K562 (cell line): ENCODE data around the gene ENOSF1. TPM values are rescaled to one million over a fixed set of nuclear protein-coding genes. Genes with fewer than 3 reads are reported as not detected.
A peak's percentile ranks its signal among the peaks of the same experiment; 100 is the strongest.

ENCODE experiments used
- AFF1 ChIP-seq, 2 experiments: fragments of 450-650 bp; IDR thresholded peaks; 2 replicates each; pipeline ENCODE4 v1.6.1; 2018; ENCODE audit warnings: mild to moderate bottlenecking in 2 of 2, low read depth in 1 of 2; ENCODE audit not compliant: partially characterized antibody in 2 of 2
- BRF2 ChIP-seq: IDR thresholded peaks from 3 replicates; pipeline ENCODE4 v1.6.1; 2011; ENCODE audit warnings: borderline replicate concordance, mild to moderate bottlenecking; ENCODE audit not compliant: insufficient read length, insufficient read depth
- EP400 ChIP-seq: fragments of 450-650 bp; IDR thresholded peaks from 2 replicates; pipeline ENCODE4 v1.6.1; 2017; ENCODE audit warnings: antibody characterized with exemption, mild to moderate bottlenecking, moderate library complexity
- ETV6 ChIP-seq, 3 experiments: fragments of 150-350 bp in 1 of 3; sonication (generic) in 1 of 3; formaldehyde crosslinking in 1 of 3; IDR thresholded peaks; 2 replicates each; pipeline versions ENCODE4 v1.6.1 to v1.8.0; 2014 to 2022; ENCODE audit warnings: borderline replicate concordance in 2 of 3, low read depth in 2 of 3, antibody characterized with exemption in 1 of 3, low read length in 1 of 3, mild to moderate bottlenecking in 1 of 3, missing genetic modification reagents in 1 of 3
- HCFC1 ChIP-seq: IDR thresholded peaks from 2 replicates; pipeline ENCODE4 v1.6.1; 2012; ENCODE audit warnings: low read depth, low read length, improper control_type of control experiment
- KDM5B ChIP-seq: fragments of 200-600 bp; sonication (generic); IDR thresholded peaks from 2 replicates; pipeline ENCODE4 v1.6.1; 2012; ENCODE audit warnings: low read depth, mild to moderate bottlenecking, moderate library complexity, low read length, control low read depth, inconsistent platforms; ENCODE audit not compliant: insufficient replicate concordance
- RB1 ChIP-seq: fragments of 450-650 bp; IDR thresholded peaks from 2 replicates; pipeline ENCODE4 v1.6.1; 2017; ENCODE audit warnings: low read depth, mild to moderate bottlenecking
- ZEB2 ChIP-seq: fragments of 450-650 bp; IDR thresholded peaks from 2 replicates; pipeline ENCODE4 v1.6.1; 2016
- ZSCAN32 ChIP-seq: fragments of 450-650 bp; formaldehyde crosslinking; IDR thresholded peaks from 2 replicates; pipeline ENCODE4 v1.4.0; 2020; ENCODE audit warnings: mild to moderate bottlenecking, moderate library complexity
- polyA plus RNA-seq, 8 experiments: library from polyadenylated mRNA; depleted of rRNA in 4 of 8; stranded (reverse) in 5 of 8; unstranded in 3 of 8; fragments of >200 nt; fragmentation: Nextera tagmentation in 2 of 8; fragmentation: Illumina TruSeq in 1 of 8; extraction: Ambion mirVana in 2 of 8; extraction: Trizol in 1 of 8; gene quantifications; 2 replicates each; pipeline versions ENCODE4 v1.2.1 to v1.2.3, GENCODE V29; 2011 to 2014; ENCODE audit warnings: inconsistent platforms in 1 of 8, missing spikeins in 1 of 8
- total RNA-seq, 7 experiments: library from RNA; depleted of rRNA in 6 of 7; stranded (reverse); fragments of >200 nt in 6 of 7; fragmentation: Illumina TruSeq in 2 of 7; extraction: Trizol in 2 of 7; gene quantifications; 2 replicates each; pipeline versions ENCODE4 v1.2.1 to v1.2.3, GENCODE V29; 2011 to 2021; ENCODE audit warnings: low replicate concordance in 1 of 7
- TF ChIP-seq, protein P1 (sequence below), 2 experiments: fragments of 450-650 bp in 1 of 2; sonication (generic) in 1 of 2; formaldehyde crosslinking in 1 of 2; IDR thresholded peaks; 2 replicates each; pipeline versions ENCODE4 v1.7.1 to v1.9.0; 2016 to 2022; ENCODE audit warnings: inconsistent platforms in 1 of 2, mild to moderate bottlenecking in 1 of 2, missing genetic modification reagents in 1 of 2

The ENOSF1 gene
- total and polyA plus RNA-seq, 9 of the 15 experiments (the other 6 are each of a cell fraction or from before 2014, with no cell fraction given), result 15.5 to 66.4 (median 46.5) TPM

- TF ChIP-seq, protein P1, sequence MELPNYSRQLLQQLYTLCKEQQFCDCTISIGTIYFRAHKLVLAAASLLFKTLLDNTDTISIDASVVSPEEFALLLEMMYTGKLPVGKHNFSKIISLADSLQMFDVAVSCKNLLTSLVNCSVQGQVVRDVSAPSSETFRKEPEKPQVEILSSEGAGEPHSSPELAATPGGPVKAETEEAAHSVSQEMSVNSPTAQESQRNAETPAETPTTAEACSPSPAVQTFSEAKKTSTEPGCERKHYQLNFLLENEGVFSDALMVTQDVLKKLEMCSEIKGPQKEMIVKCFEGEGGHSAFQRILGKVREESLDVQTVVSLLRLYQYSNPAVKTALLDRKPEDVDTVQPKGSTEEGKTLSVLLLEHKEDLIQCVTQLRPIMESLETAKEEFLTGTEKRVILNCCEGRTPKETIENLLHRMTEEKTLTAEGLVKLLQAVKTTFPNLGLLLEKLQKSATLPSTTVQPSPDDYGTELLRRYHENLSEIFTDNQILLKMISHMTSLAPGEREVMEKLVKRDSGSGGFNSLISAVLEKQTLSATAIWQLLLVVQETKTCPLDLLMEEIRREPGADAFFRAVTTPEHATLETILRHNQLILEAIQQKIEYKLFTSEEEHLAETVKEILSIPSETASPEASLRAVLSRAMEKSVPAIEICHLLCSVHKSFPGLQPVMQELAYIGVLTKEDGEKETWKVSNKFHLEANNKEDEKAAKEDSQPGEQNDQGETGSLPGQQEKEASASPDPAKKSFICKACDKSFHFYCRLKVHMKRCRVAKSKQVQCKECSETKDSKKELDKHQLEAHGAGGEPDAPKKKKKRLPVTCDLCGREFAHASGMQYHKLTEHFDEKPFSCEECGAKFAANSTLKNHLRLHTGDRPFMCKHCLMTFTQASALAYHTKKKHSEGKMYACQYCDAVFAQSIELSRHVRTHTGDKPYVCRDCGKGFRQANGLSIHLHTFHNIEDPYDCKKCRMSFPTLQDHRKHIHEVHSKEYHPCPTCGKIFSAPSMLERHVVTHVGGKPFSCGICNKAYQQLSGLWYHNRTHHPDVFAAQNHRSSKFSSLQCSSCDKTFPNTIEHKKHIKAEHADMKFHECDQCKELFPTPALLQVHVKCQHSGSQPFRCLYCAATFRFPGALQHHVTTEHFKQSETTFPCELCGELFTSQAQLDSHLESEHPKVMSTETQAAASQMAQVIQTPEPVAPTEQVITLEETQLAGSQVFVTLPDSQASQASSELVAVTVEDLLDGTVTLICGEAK (IDR thresholded peaks at IDR 0.05), result peak; percentile 21; the same call in 1 of the 2 replicates
- TF ChIP-seq, protein P1 (CRISPR knock-in tag; IDR thresholded peaks at IDR 0.05), result no peak
- TF ChIP-seq KDM5B, result peak; percentile 91
- no peak for TF ChIP-seq ZSCAN32 (CRISPR knock-in tag)
- peak; percentile 75 for TF ChIP-seq RB1
- peak in 1 of 2 experiments; percentile 18 for TF ChIP-seq AFF1 (IDR thresholded peaks at IDR 0.05; ENCODE audit: low read depth in 1 of 2, partially characterized antibody in 2 of 2)
- TF ChIP-seq EP400, result peak; percentile 96
- TF ChIP-seq HCFC1, result peak; percentile 14; the same call in 1 of the 2 replicates
- TF ChIP-seq BRF2, result no peak
- TF ChIP-seq ETV6 (IDR thresholded peaks at IDR 0.05; ENCODE audit: borderline replicate concordance in 1 of 2, low read depth in 2 of 2, low read length in 1 of 2), result peak in 1 of 2 experiments; percentile 6; a peak in 1 of 4 replicates
- no peak for TF ChIP-seq ETV6 (CRISPR knock-in tag; IDR thresholded peaks at IDR 0.05; ENCODE audit: borderline replicate concordance)
- TF ChIP-seq ZEB2, result peak; percentile 41; the same call in 1 of the 2 replicates
Measured at GRCh38 chr18:658001-658946, 54.2 kb downstream of the ENOSF1 start (continued).
